GM08714 (cell line): Measurements from ENCODE around the gene DIP2C.

Source experiments
- H3K4me3 ChIP-seq: fragments of 200-500 bp; sonication (Bioruptor generic); 2 replicates; pipeline ENCODE4 v1.5.1; 2014; ENCODE audit warnings: mild to moderate bottlenecking, low read length, inconsistent platforms
- ZNF274 ChIP-seq: IDR thresholded peaks from 2 replicates; pipeline ENCODE4 v1.6.1; 2012; ENCODE audit warnings: mild to moderate bottlenecking, low read depth, low read length

DIP2C gene

GRCh38 chr10:675532-675931, 13.9 kb downstream of the DIP2C start:
- no peak for TF ChIP-seq ZNF274
- H3K4me3 ChIP-seq = no peak overlapping the region

GRCh38 chr10:673492-673891, 16.0 kb downstream of the DIP2C start:
- H3K4me3 ChIP-seq = no peak overlapping the region
- TF ChIP-seq ZNF274 = no peak

- H3K4me3 ChIP-seq = no peak overlapping the region
- no peak for TF ChIP-seq ZNF274
These were observed 16.5 kb downstream of the DIP2C start for GRCh38 chr10:672992-673391.

- no peak overlapping the region for H3K4me3 ChIP-seq
- no peak for TF ChIP-seq ZNF274
These were observed 17.3 kb downstream of the DIP2C start for GRCh38 chr10:672203-672602.

- no peak for TF ChIP-seq ZNF274
- H3K4me3 ChIP-seq = no peak overlapping the region
These were observed 18.5 kb downstream of the DIP2C start for GRCh38 chr10:670990-671389.

GRCh38 chr10:670038-670437, 19.4 kb downstream of the DIP2C start:
- TF ChIP-seq ZNF274 = no peak

GRCh38 chr10:668786-669485, 20.5 kb downstream of the DIP2C start:
- no peak for TF ChIP-seq ZNF274

More at GRCh38 chr10:670038-670437, 19.4 kb downstream of the DIP2C start:
- no peak overlapping the region for H3K4me3 ChIP-seq

GRCh38 chr10:667602-668143, 21.8 kb downstream of the DIP2C start:
- no peak overlapping the region for H3K4me3 ChIP-seq
- TF ChIP-seq ZNF274 = no peak

More at GRCh38 chr10:668786-669485, 20.5 kb downstream of the DIP2C start:
- H3K4me3 ChIP-seq = no peak overlapping the region

- no peak for TF ChIP-seq ZNF274
- no peak overlapping the region for H3K4me3 ChIP-seq
These were observed 22.4 kb downstream of the DIP2C start for GRCh38 chr10:667096-667495.

- H3K4me3 ChIP-seq = no peak overlapping the region
- no peak for TF ChIP-seq ZNF274
These were observed 23.0 kb downstream of the DIP2C start for GRCh38 chr10:666237-667012.

- no peak for TF ChIP-seq ZNF274
- no peak overlapping the region for H3K4me3 ChIP-seq
These were observed 23.8 kb downstream of the DIP2C start for GRCh38 chr10:665579-666091.

- H3K4me3 ChIP-seq = no peak overlapping the region
- no peak for TF ChIP-seq ZNF274
These were observed 24.6 kb downstream of the DIP2C start for GRCh38 chr10:664893-665292.

GRCh38 chr10:664301-664700, 25.2 kb downstream of the DIP2C start:
- H3K4me3 ChIP-seq = no peak overlapping the region
- no peak for TF ChIP-seq ZNF274

GRCh38 chr10:663831-664251, 25.6 kb downstream of the DIP2C start:
- H3K4me3 ChIP-seq = no peak overlapping the region
- TF ChIP-seq ZNF274 = no peak

- H3K4me3 ChIP-seq = no peak overlapping the region
- no peak for TF ChIP-seq ZNF274
These were observed 26.1 kb downstream of the DIP2C start for GRCh38 chr10:663466-663751.
